ENCODE measurements around the gene MARCHF5. TPM values are rescaled to one million over a fixed set of nuclear protein-coding genes. Genes with fewer than 3 reads are reported as not detected.
A peak's percentile ranks its signal among the peaks of the same experiment; 100 is the strongest.

The MARCHF5 gene
- total RNA-seq, 2 experiments from 2014 or later = 33.5 to 36.1 TPM

DNA sequence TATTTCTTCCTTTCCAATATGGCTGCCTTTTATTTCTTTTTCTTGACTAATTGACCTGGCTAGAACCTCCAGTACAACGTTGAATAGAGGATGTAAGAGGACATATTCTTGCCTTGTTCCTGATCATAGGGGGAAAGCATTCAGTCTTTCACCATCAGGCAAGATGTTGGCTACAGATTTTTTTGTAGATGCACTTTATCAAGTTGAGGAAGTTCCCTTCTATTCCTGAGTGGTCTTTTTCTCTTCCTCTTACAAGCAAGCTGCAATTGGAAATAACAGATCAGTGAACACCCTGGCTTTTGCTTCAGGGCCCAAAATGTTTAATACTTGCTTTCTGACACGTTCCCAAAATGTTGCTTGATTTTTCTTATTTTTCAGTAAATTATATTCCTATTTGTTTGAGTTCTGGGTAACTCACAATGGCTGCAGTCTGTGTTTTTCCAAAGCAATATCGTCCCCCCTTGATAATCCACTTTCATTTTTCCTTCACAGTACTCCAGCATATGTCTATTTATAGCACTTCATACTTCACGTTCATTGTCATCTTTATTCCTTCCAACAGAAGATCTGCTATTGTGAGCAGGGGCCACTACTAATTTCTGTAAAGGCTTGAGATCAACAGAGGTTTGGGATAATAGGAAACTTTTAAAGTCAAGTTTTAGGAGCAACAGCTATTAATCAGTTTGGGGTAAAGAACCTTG is 11.8 kb upstream of the MARCHF5 start:
- Histone ChIP-seq H3K4me3 (ENCODE audit: low read length) (no peak overlapping the region), H3K36me3 (ENCODE audit: insufficient read depth, low read length) (no peaks in the 10 kb centered on the region), H3K27me3 (ENCODE audit: control insufficient read depth in 1 of 2, insufficient read depth in 2 of 2, low read length in 2 of 2) (no peaks in the 10 kb centered on the region), H3K9me3 (ENCODE audit: control insufficient read depth in 1 of 2, insufficient read depth in 1 of 2, low read length in 2 of 2) (no peaks in the 10 kb centered on the region), H3K4me1 (ENCODE audit: insufficient read depth, low read length) (no peaks in the 10 kb centered on the region), H3K27ac (ENCODE audit: low read depth in 1 of 2, low read length in 2 of 2) (no peak overlapping the region)
- no peaks in the 10 kb centered on the region for H3K27me3 Mint-ChIP-seq
- no peak for DNase-seq
- H3K4me1 Mint-ChIP-seq (ENCODE audit: low read depth) = no peaks in the 10 kb centered on the region
- no peak overlapping the region for H3K4me3 Mint-ChIP-seq
- no peaks in the 10 kb centered on the region for H3K36me3 Mint-ChIP-seq (ENCODE audit: low read depth)
- no peak for ATAC-seq (ENCODE audit: poor library complexity)
- no peaks in the 10 kb centered on the region for H3K9me3 Mint-ChIP-seq
- H3K27ac Mint-ChIP-seq = no peak overlapping the region
- ChIA-PET POLR2A (interaction anchor here (0.7 kb wide), 1 partner anchor 41 kb away, joined by 3 read pairs; no protein-coding TSS in a partner anchor), CTCF (no interaction called here)
- TF ChIP-seq, protein P1, sequence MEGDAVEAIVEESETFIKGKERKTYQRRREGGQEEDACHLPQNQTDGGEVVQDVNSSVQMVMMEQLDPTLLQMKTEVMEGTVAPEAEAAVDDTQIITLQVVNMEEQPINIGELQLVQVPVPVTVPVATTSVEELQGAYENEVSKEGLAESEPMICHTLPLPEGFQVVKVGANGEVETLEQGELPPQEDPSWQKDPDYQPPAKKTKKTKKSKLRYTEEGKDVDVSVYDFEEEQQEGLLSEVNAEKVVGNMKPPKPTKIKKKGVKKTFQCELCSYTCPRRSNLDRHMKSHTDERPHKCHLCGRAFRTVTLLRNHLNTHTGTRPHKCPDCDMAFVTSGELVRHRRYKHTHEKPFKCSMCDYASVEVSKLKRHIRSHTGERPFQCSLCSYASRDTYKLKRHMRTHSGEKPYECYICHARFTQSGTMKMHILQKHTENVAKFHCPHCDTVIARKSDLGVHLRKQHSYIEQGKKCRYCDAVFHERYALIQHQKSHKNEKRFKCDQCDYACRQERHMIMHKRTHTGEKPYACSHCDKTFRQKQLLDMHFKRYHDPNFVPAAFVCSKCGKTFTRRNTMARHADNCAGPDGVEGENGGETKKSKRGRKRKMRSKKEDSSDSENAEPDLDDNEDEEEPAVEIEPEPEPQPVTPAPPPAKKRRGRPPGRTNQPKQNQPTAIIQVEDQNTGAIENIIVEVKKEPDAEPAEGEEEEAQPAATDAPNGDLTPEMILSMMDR (IDR thresholded peaks at IDR 0.05) = no peak
- intact Hi-C loops (cut with DNase I, micrococcal nuclease) = no loop called here

DNA sequence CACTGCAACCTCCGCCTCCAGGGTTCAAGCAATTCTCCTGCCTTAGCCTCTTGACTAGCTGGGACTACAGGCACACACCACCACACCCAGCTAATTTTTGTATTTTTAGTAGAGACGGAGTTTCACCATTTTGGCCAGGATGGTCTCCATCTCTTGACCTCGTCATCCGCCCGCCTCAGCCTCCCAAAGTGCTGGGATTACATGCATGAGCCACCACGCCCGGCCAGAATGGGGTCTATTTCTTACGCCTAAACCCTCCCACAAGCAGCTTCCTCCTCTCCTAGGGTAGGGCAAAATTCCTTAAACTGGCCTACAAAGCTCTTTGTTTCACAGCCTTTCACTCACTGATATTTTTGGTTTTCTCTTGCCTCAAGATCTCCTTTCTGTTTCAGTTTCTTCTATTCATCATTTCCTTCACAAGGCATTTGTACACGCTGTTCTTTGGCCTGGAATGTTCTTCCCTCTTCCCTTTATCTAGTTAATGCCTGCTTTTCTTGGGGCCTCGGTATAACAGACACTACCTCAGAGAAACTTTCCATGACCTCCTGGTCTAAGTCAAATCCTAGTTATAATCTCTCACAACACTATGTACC is 6.8 kb upstream of the MARCHF5 start:
- no peaks in the 10 kb centered on the region for H3K27me3 ChIP-seq (ENCODE audit: control insufficient read depth in 1 of 2, insufficient read depth in 2 of 2, low read length in 2 of 2)
- no peak overlapping the region for H3K27ac ChIP-seq (ENCODE audit: low read depth in 1 of 2, low read length in 2 of 2)
- no peak overlapping the region for H3K4me3 ChIP-seq (ENCODE audit: low read length)
- ChIA-PET CTCF (no interaction called here), POLR2A (no interaction called here)
- Mint-ChIP-seq H3K4me1 (ENCODE audit: low read depth) (no peaks in the 10 kb centered on the region), H3K27ac (no peak overlapping the region), H3K4me3 (no peak overlapping the region), H3K27me3 (no peaks in the 10 kb centered on the region), H3K9me3 (no peaks in the 10 kb centered on the region), H3K36me3 (ENCODE audit: low read depth) (no peaks in the 10 kb centered on the region)
- no peak for ATAC-seq (ENCODE audit: poor library complexity)
- no peak for DNase-seq
- intact Hi-C loops (cut with DNase I, micrococcal nuclease) = no loop called here
- TF ChIP-seq, protein P1 (IDR thresholded peaks at IDR 0.05) = no peak
- no peaks in the 10 kb centered on the region for H3K9me3 ChIP-seq (ENCODE audit: control insufficient read depth in 1 of 2, insufficient read depth in 1 of 2, low read length in 2 of 2)
- H3K36me3 ChIP-seq (ENCODE audit: insufficient read depth, low read length) = no peaks in the 10 kb centered on the region
- no peaks in the 10 kb centered on the region for H3K4me1 ChIP-seq (ENCODE audit: insufficient read depth, low read length)

DNA sequence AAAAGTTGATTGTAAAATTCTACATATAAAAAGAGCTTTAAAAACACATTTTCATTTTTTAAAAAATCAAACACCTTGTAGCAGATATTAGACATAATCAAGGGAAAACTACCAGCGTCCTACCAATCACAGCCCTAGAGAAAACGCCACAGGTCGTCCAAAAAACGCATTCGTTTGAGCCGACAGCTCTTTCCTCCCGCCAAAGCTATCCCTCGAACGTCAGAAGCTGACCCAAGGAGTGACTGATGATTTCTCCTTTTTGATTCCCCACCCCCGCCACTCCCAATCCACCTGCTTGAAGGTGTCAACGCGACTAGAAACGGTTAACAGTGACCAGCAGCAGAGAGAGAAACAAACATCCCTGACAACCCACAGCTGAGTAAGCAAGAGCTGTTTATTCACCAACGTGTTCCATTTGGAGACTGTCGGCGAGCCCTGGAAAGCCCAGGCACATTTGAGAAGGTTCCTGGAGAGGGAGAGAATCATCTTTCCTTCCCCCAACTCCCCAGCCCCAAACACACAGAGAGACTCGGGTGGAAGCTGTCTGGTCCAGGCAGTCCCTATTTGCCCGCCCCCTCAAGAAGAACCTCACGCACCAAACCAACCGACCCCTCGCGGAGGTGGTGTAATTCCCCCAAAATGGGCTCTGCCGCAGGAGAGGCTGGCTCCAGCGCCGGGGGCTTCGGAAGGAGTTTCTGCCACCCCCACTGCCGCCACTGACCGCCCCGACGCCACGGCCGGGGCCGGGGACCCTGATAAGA is 711 bp upstream of the MARCHF5 start:
- ATAC-seq (ENCODE audit: poor library complexity) (peak; percentile 18), DNase-seq (peak in 10 of 14 experiments; percentile 1 to 67 (median 15))
- Histone ChIP-seq H3K4me1 (ENCODE audit: insufficient read depth, low read length) (peaks cover 29% of the 10 kb centered on the region), H3K27ac (ENCODE audit: low read depth in 1 of 2, low read length in 2 of 2) (peak overlapping the region; percentile 28 to 50), H3K36me3 (ENCODE audit: insufficient read depth, low read length) (no peaks in the 10 kb centered on the region), H3K27me3 (ENCODE audit: control insufficient read depth in 1 of 2, insufficient read depth in 2 of 2, low read length in 2 of 2) (no peaks in the 10 kb centered on the region), H3K9me3 (ENCODE audit: control insufficient read depth in 1 of 2, insufficient read depth in 1 of 2, low read length in 2 of 2) (no peaks in the 10 kb centered on the region), H3K4me3 (ENCODE audit: low read length) (peak overlapping the region; percentile 97)
- Mint-ChIP-seq H3K27ac (peak overlapping the region; percentile 87), H3K4me3 (peak overlapping the region; percentile 97), H3K27me3 (no peaks in the 10 kb centered on the region), H3K36me3 (ENCODE audit: low read depth) (peaks cover 34% of the 10 kb centered on the region), H3K9me3 (no peaks in the 10 kb centered on the region), H3K4me1 (ENCODE audit: low read depth) (peaks cover 33% of the 10 kb centered on the region)
- intact Hi-C loops (cut with DNase I, micrococcal nuclease) = loop anchor here (2.0 to 10.0 kb wide), 11 partner anchors 48 to 1415 kb away; partner anchors contain the start of genes BTAF1 (in 1 of the 2), CEP55 (in 1 of the 2), EXOC6 (in 1 of the 2) and FGFBP3 (in 1 of the 2)
- CTCF ChIA-PET = interaction anchor here (0.6 to 1.1 kb wide), 3 partner anchors 14 to 20 kb away, joined by 4 to 5 read pairs (median 4); no protein-coding TSS in a partner anchor
- POLR2A ChIA-PET = interaction anchor here (0.6 to 3.8 kb wide), 14 partner anchors 36 to 1419 kb away, joined by 3 to 28 read pairs (median 6); partner anchors contain the start of genes BTAF1, EXOC6, FGFBP3 and IDE
- TF ChIP-seq, protein P1 (IDR thresholded peaks at IDR 0.05) = no peak
